Activated CD4-positive, CD25-positive, alpha-beta regulatory T cell (primary cell): ENCODE measurements around the gene GAS6.

ENCODE experiments used
- DNase-seq, 4 experiments: peaks; one replicate each; lab custom pipeline; 2025; lab: John Stamatoyannopoulos, UW

The GAS6 gene

GRCh38 chr13:113851826-113852535, 11.9 kb downstream of the GAS6 start:
- DNase-seq: no peak

GRCh38 chr13:113851480-113851803, 12.4 kb downstream of the GAS6 start:
- no peak for DNase-seq

GRCh38 chr13:113850722-113851479, 13.0 kb downstream of the GAS6 start:
- DNase-seq: no peak

- no peak for DNase-seq
Measured at GRCh38 chr13:113849981-113850721, 13.7 kb downstream of the GAS6 start.

GRCh38 chr13:113849546-113849945, 14.3 kb downstream of the GAS6 start:
- no peak for DNase-seq

GRCh38 chr13:113848431-113849260, 15.2 kb downstream of the GAS6 start:
- no peak for DNase-seq

GRCh38 chr13:113848020-113848419, 15.9 kb downstream of the GAS6 start:
- DNase-seq: no peak

GRCh38 chr13:113846636-113847318, 17.1 kb downstream of the GAS6 start:
- DNase-seq: no peak

GRCh38 chr13:113845723-113846635, 17.9 kb downstream of the GAS6 start:
- DNase-seq: no peak

GRCh38 chr13:113845055-113845454, 18.8 kb downstream of the GAS6 start:
- no peak for DNase-seq

GRCh38 chr13:113843864-113844556, 19.9 kb downstream of the GAS6 start:
- no peak for DNase-seq

- no peak for DNase-seq
Measured at GRCh38 chr13:113843063-113843654, 20.7 kb downstream of the GAS6 start.

GRCh38 chr13:113842336-113843062, 21.4 kb downstream of the GAS6 start:
- DNase-seq: no peak

GRCh38 chr13:113841353-113841650, 22.6 kb downstream of the GAS6 start:
- DNase-seq: no peak

- no peak for DNase-seq
Measured at GRCh38 chr13:113840541-113841352, 23.1 kb downstream of the GAS6 start.

GRCh38 chr13:113839536-113840204, 24.2 kb downstream of the GAS6 start:
- no peak for DNase-seq

GRCh38 chr13:113838711-113839201, 25.1 kb downstream of the GAS6 start:
- DNase-seq: no peak
